GM19438 (cell line): ENCODE results near the gene ZNF26.
"Not testable (repeated sequence)": the region's sequence is repeated elsewhere in the genome, so short reads cannot be mapped to it uniquely, and the experiment has no call there.

Source experiments
- ATAC-seq: cut with Tn5 transposase; IDR thresholded peaks from one replicate; pipeline ENCODE4 v1.9.1; 2021; ENCODE audit warnings: low read depth; ENCODE audit not compliant: unreplicated experiment

ZNF26 gene

GRCh38 chr12:132986001-132986884, at the start of gene ZNF26:
Gene ZNF26, plus strand, starts transcription at chr12:132986367. Its CDS starts 474 bp downstream, at chr12:132986841.
- ATAC-seq, result peak; percentile 94

GRCh38 chr12:132936921-132937320, 49.2 kb upstream of the ZNF26 start:
- ATAC-seq, result not testable (repeated sequence)

- no peak for ATAC-seq
These were observed 48.7 kb upstream of the ZNF26 start for GRCh38 chr12:132937476-132937875.

- not testable (repeated sequence) for ATAC-seq
These were observed 47.4 kb upstream of the ZNF26 start for GRCh38 chr12:132938807-132939206.

- ATAC-seq, result no peak
These were observed 46.0 kb upstream of the ZNF26 start for GRCh38 chr12:132940071-132940719.

- no peak for ATAC-seq
These were observed 44.7 kb upstream of the ZNF26 start for GRCh38 chr12:132941336-132941954.

- ATAC-seq, result no peak
These were observed 43.6 kb upstream of the ZNF26 start for GRCh38 chr12:132942611-132943010.

- ATAC-seq, result no peak
These were observed 40.4 kb upstream of the ZNF26 start for GRCh38 chr12:132945806-132946205.

GRCh38 chr12:132946246-132946820, 39.8 kb upstream of the ZNF26 start:
- no peak for ATAC-seq

- ATAC-seq, result no peak
These were observed 37.8 kb upstream of the ZNF26 start for GRCh38 chr12:132948146-132949066.

GRCh38 chr12:132949936-132950837, 36.0 kb upstream of the ZNF26 start:
- no peak for ATAC-seq

GRCh38 chr12:132950844-132951535, 35.2 kb upstream of the ZNF26 start:
- no peak for ATAC-seq

- ATAC-seq, result no peak
These were observed 34.5 kb upstream of the ZNF26 start for GRCh38 chr12:132951649-132952048.

- ATAC-seq, result no peak
These were observed 33.6 kb upstream of the ZNF26 start for GRCh38 chr12:132952371-132953162.

- no peak for ATAC-seq
These were observed 33.1 kb upstream of the ZNF26 start for GRCh38 chr12:132953163-132953425.

GRCh38 chr12:132953771-132954170, 32.4 kb upstream of the ZNF26 start:
- ATAC-seq, result no peak

GRCh38 chr12:132954471-132955048, 31.6 kb upstream of the ZNF26 start:
- ATAC-seq, result no peak
